Heart left ventricle (tissue), 13 donors: Measurements from ENCODE around the gene BEAN1.

Experiments used
- CTCF ChIP-seq, 12 donors: fragments of 200-600 bp; sonication (generic) in 4 of 12; IDR thresholded peaks; one replicate each; pipeline versions ENCODE4 v1.5.0 to v1.8.0; 2018 to 2022; ENCODE audit warnings: antibody characterized with exemption in 12 of 12, mild to moderate bottlenecking in 5 of 12
- POLR2A ChIP-seq, 2 donors: fragments of 450-650 bp; IDR thresholded peaks; one replicate each; pipeline ENCODE4 v1.6.1; 2017; ENCODE audit warnings: antibody characterized with exemption in 2 of 2, mild to moderate bottlenecking in 2 of 2, moderate library complexity in 2 of 2
- donor health status: ischemic (EF 13 %, LVEDD 7.1; RV severe dilation, severe dysfunction).
- donor health status: DM: no; HTN: yes; CAD: no.
- donor health status: DM: no; HTN: no; CAD: no.
- donor health status: ischemic (EF 25% LVEDD 6.9; RV normal size, moderate dysfunction).
- donor health status: ischemic (EF 25% LVEDD 5.7; RV mildly dilated, moderate dysfunction).
- donor health status: ischemic (EF 35%, LVEDD 5.7; RV mildly dilated, moderate dysfunction).
- donor health status: nonischemic (EF 11% LVEDD 7.7; RV severe dilation, severe dysfunction).
- donor health status: DM: yes; HTN: yes; CAD: no.
- donor health status: PGD.
- donor health status: ischemic (EF 29% LVEDD 5.4; RV normal size, mild dysfunction).
- donor health status: nonischemic (EF 23%, LVEDD 6.1; RV moderate dilation, normal function).

GRCh38 chr16:66427871-66428681 lies 981 bp downstream of the BEAN1 start:
- TF ChIP-seq CTCF (IDR thresholded peaks at IDR 0.05) (no peak), POLR2A (IDR thresholded peaks at IDR 0.05) (no peak)
